ENCODE results near the gene MTCH2.
"Not testable (repeated sequence)": the region's sequence is repeated elsewhere in the genome, so short reads cannot be mapped to it uniquely, and the experiment has no call there.

Gene MTCH2

DNA sequence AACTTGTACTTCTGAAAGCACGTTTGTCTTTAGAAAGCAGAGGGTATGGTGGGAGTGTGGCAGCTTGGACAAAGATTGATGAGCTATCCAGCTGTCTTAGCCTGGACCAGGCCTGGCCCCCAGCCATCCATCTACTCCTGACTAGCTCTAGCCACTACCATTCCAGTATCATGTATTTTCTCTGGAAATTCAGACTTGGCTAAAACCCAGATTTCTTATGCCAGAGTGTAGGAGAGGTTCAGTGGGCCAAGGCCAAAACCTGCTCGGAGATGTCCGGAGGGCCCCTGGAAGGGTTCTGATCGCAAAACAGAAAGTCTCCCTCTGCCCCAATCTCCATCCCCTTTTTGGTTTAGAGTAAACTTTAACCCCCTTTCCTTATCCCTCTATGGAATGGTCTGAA, 24.8 kb upstream of the MTCH2 start:
- H3K4me3 ChIP-seq (ENCODE audit: low read depth, low read length): no peak overlapping the region
- no peaks in the 10 kb centered on the region for H3K9me3 ChIP-seq (ENCODE audit: control insufficient read depth, insufficient read depth, low read length)
- H3K9ac ChIP-seq (ENCODE audit: low read depth, low read length): no peak overlapping the region
- H3K36me3 ChIP-seq (ENCODE audit: control insufficient read depth, insufficient read depth, low read length): no peaks in the 10 kb centered on the region
- H3K4me1 ChIP-seq (ENCODE audit: control insufficient read depth, insufficient read depth, low read length): no peaks in the 10 kb centered on the region
- H3K27me3 ChIP-seq (ENCODE audit: control insufficient read depth, insufficient read depth, low read length): no peaks in the 10 kb centered on the region

DNA sequence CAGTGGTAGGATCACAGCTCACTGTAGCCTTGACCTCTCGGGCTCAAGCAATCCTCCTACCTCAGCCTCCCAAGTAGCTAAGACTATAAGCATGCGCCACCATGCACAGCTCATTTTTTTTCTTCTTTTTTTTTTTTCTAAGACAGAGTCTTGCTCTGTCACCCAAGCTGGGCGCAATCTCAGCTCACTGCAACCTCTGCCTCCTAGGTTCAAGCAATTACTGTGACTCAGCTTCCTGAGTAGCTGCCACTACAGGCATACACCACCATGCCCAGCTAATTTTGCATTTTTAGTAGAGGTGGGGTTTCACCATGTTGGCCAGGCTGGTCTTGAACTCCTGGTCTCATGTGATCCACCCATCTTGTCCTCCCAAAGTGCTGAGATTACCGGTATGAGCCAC, 22.6 kb upstream of the MTCH2 start:
- H3K9ac ChIP-seq (ENCODE audit: low read depth, low read length); H3K9me3 ChIP-seq (ENCODE audit: control insufficient read depth, insufficient read depth, low read length); H3K36me3 ChIP-seq (ENCODE audit: control insufficient read depth, insufficient read depth, low read length); H3K4me1 ChIP-seq (ENCODE audit: control insufficient read depth, insufficient read depth, low read length); H3K27me3 ChIP-seq (ENCODE audit: control insufficient read depth, insufficient read depth, low read length); H3K4me3 ChIP-seq (ENCODE audit: low read depth, low read length): not testable (repeated sequence)

DNA sequence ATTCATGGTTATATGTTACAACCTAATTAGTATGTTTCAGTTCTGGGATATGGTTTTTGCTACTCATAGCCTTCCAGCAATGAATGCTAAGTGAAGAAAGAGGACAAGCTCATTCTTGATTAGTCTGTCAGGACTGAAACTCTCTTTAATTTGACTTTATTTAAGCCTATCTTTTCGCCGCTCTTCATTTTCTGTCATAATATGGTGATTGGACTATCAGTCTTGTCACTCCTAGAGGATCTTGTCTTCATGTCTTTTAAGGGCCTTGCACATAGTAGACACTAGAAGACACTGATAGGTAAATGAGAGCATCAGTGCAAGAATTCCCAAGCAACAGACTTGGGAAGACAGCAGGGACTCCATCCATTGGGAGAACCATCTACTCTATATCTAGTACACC, 18.9 kb upstream of the MTCH2 start:
- no peaks in the 10 kb centered on the region for H3K9me3 ChIP-seq (ENCODE audit: control insufficient read depth, insufficient read depth, low read length)
- no peaks in the 10 kb centered on the region for H3K4me1 ChIP-seq (ENCODE audit: control insufficient read depth, insufficient read depth, low read length)
- H3K36me3 ChIP-seq (ENCODE audit: control insufficient read depth, insufficient read depth, low read length): no peaks in the 10 kb centered on the region
- H3K9ac ChIP-seq (ENCODE audit: low read depth, low read length): no peak overlapping the region
- no peak overlapping the region for H3K4me3 ChIP-seq (ENCODE audit: low read depth, low read length)
- no peaks in the 10 kb centered on the region for H3K27me3 ChIP-seq (ENCODE audit: control insufficient read depth, insufficient read depth, low read length)

- no peak overlapping the region for H3K4me3 ChIP-seq (ENCODE audit: low read depth, low read length)
- no peaks in the 10 kb centered on the region for H3K36me3 ChIP-seq (ENCODE audit: control insufficient read depth, insufficient read depth, low read length)
- H3K9ac ChIP-seq (ENCODE audit: low read depth, low read length): no peak overlapping the region
These were observed 16.9 kb upstream of the MTCH2 start for GRCh38 chr11:47659276-47659675.

DNA sequence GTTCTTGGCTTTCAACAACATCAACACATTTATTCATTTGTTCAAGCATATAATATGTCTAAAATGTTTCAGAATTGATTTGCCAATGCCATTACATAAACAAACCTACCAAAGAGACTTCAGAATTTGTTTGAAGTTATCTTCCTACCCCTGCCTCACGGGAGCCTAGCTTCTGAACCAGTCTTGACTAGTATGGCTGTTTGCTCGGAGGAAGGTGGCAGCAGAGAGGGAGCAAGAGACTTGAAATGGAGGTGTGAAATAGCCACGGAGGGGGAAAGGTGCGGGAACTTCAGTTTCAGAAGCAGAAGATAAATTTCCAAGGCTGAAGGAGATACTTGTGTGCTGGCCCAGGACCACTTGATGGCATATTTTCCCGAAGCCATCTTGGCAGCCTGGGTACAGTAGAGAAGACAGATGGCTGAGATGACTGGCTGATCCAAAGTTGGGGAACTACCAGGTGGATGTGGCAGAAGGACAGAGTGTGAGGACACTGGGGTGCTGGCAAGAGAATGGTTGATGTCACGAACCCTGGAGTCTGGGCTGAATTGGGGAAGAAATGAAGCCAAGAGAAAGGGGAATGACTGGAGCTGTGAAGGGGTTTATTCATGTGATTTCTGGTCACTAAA, 14.0 kb upstream of the MTCH2 start:
- Histone ChIP-seq H3K36me3 (ENCODE audit: control insufficient read depth, insufficient read depth, low read length) (no peaks in the 10 kb centered on the region), H3K4me3 (ENCODE audit: low read depth, low read length) (no peak overlapping the region), H3K27me3 (ENCODE audit: control insufficient read depth, insufficient read depth, low read length) (no peaks in the 10 kb centered on the region), H3K9ac (ENCODE audit: low read depth, low read length) (no peak overlapping the region), H3K9me3 (ENCODE audit: control insufficient read depth, insufficient read depth, low read length) (peaks cover 1% of the 10 kb centered on the region), H3K4me1 (ENCODE audit: control insufficient read depth, insufficient read depth, low read length) (no peaks in the 10 kb centered on the region)

More at GRCh38 chr11:47659276-47659675, 16.9 kb upstream of the MTCH2 start:
- no peaks in the 10 kb centered on the region for H3K27me3 ChIP-seq (ENCODE audit: control insufficient read depth, insufficient read depth, low read length)
- no peaks in the 10 kb centered on the region for H3K9me3 ChIP-seq (ENCODE audit: control insufficient read depth, insufficient read depth, low read length)
- no peaks in the 10 kb centered on the region for H3K4me1 ChIP-seq (ENCODE audit: control insufficient read depth, insufficient read depth, low read length)

DNA sequence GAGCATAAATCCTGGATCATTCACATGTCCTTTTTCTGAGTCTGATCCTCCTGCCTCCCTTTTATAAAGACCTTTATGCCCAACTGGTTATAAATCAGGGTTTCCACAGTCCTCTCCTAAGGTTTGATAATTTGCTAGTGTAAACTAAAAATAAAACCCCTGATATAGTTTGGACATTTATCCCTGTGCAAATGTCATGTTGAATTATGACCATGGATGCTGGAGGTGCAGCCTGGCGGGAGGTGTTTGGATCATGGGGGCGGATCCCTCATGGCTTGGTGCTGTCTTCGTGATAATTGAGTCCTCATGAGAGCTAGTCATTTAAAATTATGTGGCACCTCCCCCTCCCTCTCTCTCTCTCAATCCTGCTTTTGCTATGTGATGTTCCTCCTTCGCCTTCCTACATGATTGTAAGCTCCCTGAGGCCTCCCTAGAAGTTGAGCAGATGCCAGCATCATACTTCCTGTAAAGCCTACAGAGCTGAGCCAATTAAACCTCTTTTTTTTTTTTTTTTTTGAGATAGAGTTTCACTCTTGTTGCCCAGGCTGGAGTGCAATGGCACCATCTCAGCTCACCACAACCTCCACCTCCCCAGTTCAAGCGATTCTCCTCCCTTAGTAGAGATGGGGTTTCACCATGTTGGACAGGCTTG, 9.6 kb upstream of the MTCH2 start:
- no peaks in the 10 kb centered on the region for H3K27me3 ChIP-seq (ENCODE audit: control insufficient read depth, insufficient read depth, low read length)
- peaks cover 3% of the 10 kb centered on the region for H3K9me3 ChIP-seq (ENCODE audit: control insufficient read depth, insufficient read depth, low read length)
- H3K4me3 ChIP-seq (ENCODE audit: low read depth, low read length): no peak overlapping the region
- H3K36me3 ChIP-seq (ENCODE audit: control insufficient read depth, insufficient read depth, low read length): no peaks in the 10 kb centered on the region
- no peak overlapping the region for H3K9ac ChIP-seq (ENCODE audit: low read depth, low read length)
- no peaks in the 10 kb centered on the region for H3K4me1 ChIP-seq (ENCODE audit: control insufficient read depth, insufficient read depth, low read length)

DNA sequence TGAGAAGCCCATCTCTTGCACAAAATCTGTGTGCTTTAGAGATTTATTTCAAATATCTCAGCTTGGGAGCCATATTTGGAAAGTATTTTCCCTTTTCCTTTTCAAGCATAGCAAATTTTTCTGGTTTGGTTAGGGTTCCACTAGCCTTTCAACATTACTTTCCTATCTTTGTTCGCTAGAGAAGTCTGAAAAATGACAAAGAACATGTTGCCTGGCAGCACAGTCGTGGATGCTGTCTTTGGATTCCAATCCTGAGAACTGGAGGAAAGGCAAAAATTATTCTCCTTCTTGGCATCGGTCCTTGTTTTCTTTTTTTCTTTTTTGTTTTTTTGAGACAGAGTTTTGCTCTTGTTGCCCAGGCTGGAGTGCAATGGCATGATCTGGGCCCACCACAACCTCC, 6.9 kb upstream of the MTCH2 start:
- H3K9me3 ChIP-seq (ENCODE audit: control insufficient read depth, insufficient read depth, low read length): peaks cover 3% of the 10 kb centered on the region
- no peaks in the 10 kb centered on the region for H3K36me3 ChIP-seq (ENCODE audit: control insufficient read depth, insufficient read depth, low read length)
- no peak overlapping the region for H3K4me3 ChIP-seq (ENCODE audit: low read depth, low read length)
- no peaks in the 10 kb centered on the region for H3K4me1 ChIP-seq (ENCODE audit: control insufficient read depth, insufficient read depth, low read length)
- H3K27me3 ChIP-seq (ENCODE audit: control insufficient read depth, insufficient read depth, low read length): no peaks in the 10 kb centered on the region
- H3K9ac ChIP-seq (ENCODE audit: low read depth, low read length): no peak overlapping the region

DNA sequence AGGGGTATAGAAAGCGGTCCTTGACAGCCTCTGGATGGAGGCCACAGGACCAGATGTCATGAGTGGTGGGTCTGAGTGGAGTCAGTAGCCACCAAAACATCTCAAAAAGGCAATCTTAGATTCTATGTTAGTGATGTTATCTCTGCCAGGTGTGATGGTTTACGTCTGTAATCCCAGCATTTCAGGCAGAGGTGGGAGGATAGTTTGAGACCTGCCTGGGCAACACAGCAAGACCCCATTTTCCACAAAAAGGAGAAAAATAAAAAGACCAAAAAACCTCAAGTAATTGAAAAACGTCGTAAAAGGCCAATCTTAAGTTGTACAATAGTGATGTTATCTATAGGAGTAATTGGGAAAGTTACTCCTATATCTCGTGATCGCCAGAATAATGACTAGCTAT, 3.7 kb upstream of the MTCH2 start:
- no peak overlapping the region for H3K4me3 ChIP-seq (ENCODE audit: low read depth, low read length)
- H3K36me3 ChIP-seq (ENCODE audit: control insufficient read depth, insufficient read depth, low read length): no peaks in the 10 kb centered on the region
- H3K27me3 ChIP-seq (ENCODE audit: control insufficient read depth, insufficient read depth, low read length): no peaks in the 10 kb centered on the region
- peaks cover 4% of the 10 kb centered on the region for H3K4me1 ChIP-seq (ENCODE audit: control insufficient read depth, insufficient read depth, low read length)
- H3K9me3 ChIP-seq (ENCODE audit: control insufficient read depth, insufficient read depth, low read length): no peaks in the 10 kb centered on the region
- no peak overlapping the region for H3K9ac ChIP-seq (ENCODE audit: low read depth, low read length)

- H3K36me3 ChIP-seq (ENCODE audit: control insufficient read depth, insufficient read depth, low read length): no peaks in the 10 kb centered on the region
These were observed 3.1 kb upstream of the MTCH2 start for GRCh38 chr11:47645500-47645899.

GRCh38 chr11:47641600-47642098, 710 bp downstream of the MTCH2 start:
- Histone ChIP-seq H3K9me3 (ENCODE audit: control insufficient read depth, insufficient read depth, low read length) (no peaks in the 10 kb centered on the region), H3K4me3 (ENCODE audit: low read depth, low read length) (peak overlapping the region; percentile 93), H3K27me3 (ENCODE audit: control insufficient read depth, insufficient read depth, low read length) (no peaks in the 10 kb centered on the region), H3K4me1 (ENCODE audit: control insufficient read depth, insufficient read depth, low read length) (peaks cover 4% of the 10 kb centered on the region), H3K36me3 (ENCODE audit: control insufficient read depth, insufficient read depth, low read length) (peaks cover 5% of the 10 kb centered on the region), H3K9ac (ENCODE audit: low read depth, low read length) (peak overlapping the region; percentile 92)

More at GRCh38 chr11:47645500-47645899, 3.1 kb upstream of the MTCH2 start:
- peaks cover 4% of the 10 kb centered on the region for H3K4me1 ChIP-seq (ENCODE audit: control insufficient read depth, insufficient read depth, low read length)
- H3K4me3 ChIP-seq (ENCODE audit: low read depth, low read length): no peak overlapping the region
- no peaks in the 10 kb centered on the region for H3K27me3 ChIP-seq (ENCODE audit: control insufficient read depth, insufficient read depth, low read length)
- no peaks in the 10 kb centered on the region for H3K9me3 ChIP-seq (ENCODE audit: control insufficient read depth, insufficient read depth, low read length)
- no peak overlapping the region for H3K9ac ChIP-seq (ENCODE audit: low read depth, low read length)

DNA sequence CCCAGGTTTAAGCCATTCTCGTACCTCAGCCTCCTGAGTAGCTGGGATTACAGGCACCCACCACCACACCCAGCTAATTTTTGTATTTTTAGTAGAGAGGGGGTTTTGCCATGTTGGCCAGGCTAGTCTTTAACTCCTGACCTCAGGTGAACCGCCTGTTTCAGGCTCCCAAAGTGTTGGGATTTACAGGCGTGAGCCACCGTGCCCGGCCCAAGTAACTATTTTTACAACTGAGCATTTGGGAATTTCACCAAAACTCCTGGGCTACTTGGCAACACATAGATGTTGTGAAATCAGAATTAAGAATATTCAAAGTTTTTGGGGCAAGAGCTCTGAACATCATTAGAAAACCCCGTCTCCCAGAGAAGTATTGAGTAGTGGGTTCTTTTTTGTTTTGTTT, 1.9 kb downstream of the MTCH2 start:
- not testable (repeated sequence) for H3K9me3 ChIP-seq (ENCODE audit: control insufficient read depth, insufficient read depth, low read length); H3K4me3 ChIP-seq (ENCODE audit: low read depth, low read length); H3K36me3 ChIP-seq (ENCODE audit: control insufficient read depth, insufficient read depth, low read length); H3K4me1 ChIP-seq (ENCODE audit: control insufficient read depth, insufficient read depth, low read length); H3K27me3 ChIP-seq (ENCODE audit: control insufficient read depth, insufficient read depth, low read length)
- peak overlapping the region; percentile 47 for H3K9ac ChIP-seq (ENCODE audit: low read depth, low read length)

- H3K9ac ChIP-seq (ENCODE audit: low read depth, low read length); H3K4me1 ChIP-seq (ENCODE audit: control insufficient read depth, insufficient read depth, low read length); H3K27me3 ChIP-seq (ENCODE audit: control insufficient read depth, insufficient read depth, low read length); H3K9me3 ChIP-seq (ENCODE audit: control insufficient read depth, insufficient read depth, low read length); H3K4me3 ChIP-seq (ENCODE audit: low read depth, low read length): not testable (repeated sequence)
- peaks cover 16% of the 10 kb centered on the region for H3K36me3 ChIP-seq (ENCODE audit: control insufficient read depth, insufficient read depth, low read length)
These were observed 6.0 kb downstream of the MTCH2 start for GRCh38 chr11:47636331-47636730.

All from iPS-15b (cell line).